ENCODE measurements around the gene ANKRD63. TPM values are rescaled to one million over a fixed set of nuclear protein-coding genes. Genes with fewer than 3 reads are reported as not detected.

The ANKRD63 gene
- total and polyA plus RNA-seq, 2 of the 13 experiments (the other 11 are each of a cell fraction or from before 2014, with no cell fraction given), result not detected

- no peak for TF ChIP-seq ZNF350 (CRISPR knock-in tag; IDR thresholded peaks at IDR 0.05; ENCODE audit: borderline replicate concordance, low read depth)
- no peak for TF ChIP-seq KLF6 (CRISPR knock-in tag; IDR thresholded peaks at IDR 0.05)
- TF ChIP-seq HNF1B (CRISPR knock-in tag; IDR thresholded peaks at IDR 0.05), result peak; percentile 54; the same call in 1 of the 2 replicates
- no peak for TF ChIP-seq MEF2D (CRISPR knock-in tag; IDR thresholded peaks at IDR 0.05)
- TF ChIP-seq SAP130 (CRISPR knock-in tag; IDR thresholded peaks at IDR 0.05; ENCODE audit: low read depth), result peak; percentile 29; the same call in 1 of the 2 replicates
- no peak for TF ChIP-seq GZF1 (CRISPR knock-in tag; IDR thresholded peaks at IDR 0.05)
- TF ChIP-seq HNRNPLL (IDR thresholded peaks at IDR 0.05; ENCODE audit: low read depth, low read length, poor library complexity, severe bottlenecking), result peak; percentile 23
- TF ChIP-seq ARNT2 (CRISPR knock-in tag; IDR thresholded peaks at IDR 0.05; ENCODE audit: low read depth), result no peak
- TF ChIP-seq JUNB (CRISPR knock-in tag; IDR thresholded peaks at IDR 0.05; ENCODE audit: borderline replicate concordance), result no peak
- no peak for TF ChIP-seq ZBTB39 (CRISPR knock-in tag; IDR thresholded peaks at IDR 0.05)
- no peak for TF ChIP-seq SYNCRIP (IDR thresholded peaks at IDR 0.05; ENCODE audit: insufficient read depth, low read depth, low read length)
- no peak for TF ChIP-seq SRSF9 (IDR thresholded peaks at IDR 0.05; ENCODE audit: borderline replicate concordance, insufficient read depth, low read depth, low read length, poor library complexity, severe bottlenecking)
- peak; percentile 46 for TF ChIP-seq RARA (CRISPR knock-in tag; IDR thresholded peaks at IDR 0.05)
- TF ChIP-seq POLR2AphosphoS5 (IDR thresholded peaks at IDR 0.05; ENCODE audit: low read depth, low read length), result no peak
- TF ChIP-seq NKX3-1 (CRISPR knock-in tag; IDR thresholded peaks at IDR 0.05), result no peak
- TF ChIP-seq ZNF343 (CRISPR knock-in tag; IDR thresholded peaks at IDR 0.05), result no peak
- TF ChIP-seq PHF21A (CRISPR knock-in tag; IDR thresholded peaks at IDR 0.05), result no peak
- TF ChIP-seq HCFC1 (IDR thresholded peaks at IDR 0.05; ENCODE audit: low read depth, low read length), result no peak
- no peak for TF ChIP-seq SNAPC2 (CRISPR knock-in tag; IDR thresholded peaks at IDR 0.05)
- no peak for TF ChIP-seq NFKBIZ (CRISPR knock-in tag; IDR thresholded peaks at IDR 0.05)
- TF ChIP-seq ZBTB44 (CRISPR knock-in tag; IDR thresholded peaks at IDR 0.05), result no peak
- 0 out of 2 replicates have a peak, but pooled peaks have one; percentile 17 for TF ChIP-seq ZNF205 (CRISPR knock-in tag; IDR thresholded peaks at IDR 0.05)
- TF ChIP-seq NFE2 (CRISPR knock-in tag; IDR thresholded peaks at IDR 0.05), result no peak
- TF ChIP-seq ZEB1 (IDR thresholded peaks at IDR 0.05; ENCODE audit: insufficient replicate concordance, low read depth), result peak; percentile 63
- TF ChIP-seq IKZF5 (CRISPR knock-in tag; IDR thresholded peaks at IDR 0.05), result no peak
- TF ChIP-seq SALL1 (CRISPR knock-in tag; IDR thresholded peaks at IDR 0.05), result peak; percentile 38; the same call in 1 of the 2 replicates
Measured at GRCh38 chr15:40279437-40280141, 3.3 kb downstream of the ANKRD63 start (continued).
